Fibroblast of lung (primary cell): ENCODE results near the gene TYSND1.

ENCODE experiments used
- CTCF ChIP-seq, 2 donors: IDR thresholded peaks in 1 of 2; conservative IDR thresholded peaks in 1 of 2; 1 replicate in 1 of 2; 2 replicates in 1 of 2; pipeline ENCODE4 v1.5.1; 2011 to 2012; ENCODE audit warnings: low read length in 2 of 2, control low read depth in 1 of 2, inconsistent platforms in 1 of 2, low read depth in 1 of 2, mild to moderate bottlenecking in 1 of 2
- EZH2 ChIP-seq: IDR thresholded peaks from 2 replicates; pipeline ENCODE4 v1.5.1; 2012; ENCODE audit warnings: low read length, control low read depth, mild to moderate bottlenecking; ENCODE audit errors: missing control alignments

GRCh38 chr10:70135046-70135445, 11.5 kb downstream of the TYSND1 start:
- TF ChIP-seq CTCF (conservative IDR thresholded peaks at IDR 0.05 in 1 of 2, IDR thresholded peaks at IDR 0.05 in 1 of 2; ENCODE audit: low read depth in 1 of 2, low read length in 2 of 2) (no peak), EZH2 (no peak)
